ENCODE measurements around the gene DYSF.

DYSF gene

GRCh38 chr2:71492112-71492511, 38.8 kb downstream of the DYSF start:
- H3K4me3 ChIP-seq (ENCODE audit: low read depth, low read length), result no peak overlapping the region
- TF ChIP-seq CTCF (IDR thresholded peaks at IDR 0.05; ENCODE audit: borderline replicate concordance, insufficient read depth, low read depth, low read length), result no peak

- TF ChIP-seq CTCF (IDR thresholded peaks at IDR 0.05; ENCODE audit: borderline replicate concordance, insufficient read depth, low read depth, low read length), result no peak
- no peak overlapping the region for H3K4me3 ChIP-seq (ENCODE audit: low read depth, low read length)
Measured at GRCh38 chr2:71494091-71494490, 40.7 kb downstream of the DYSF start.

GRCh38 chr2:71494523-71495155, 41.3 kb downstream of the DYSF start:
- no peak for TF ChIP-seq CTCF (IDR thresholded peaks at IDR 0.05; ENCODE audit: borderline replicate concordance, insufficient read depth, low read depth, low read length)
- H3K4me3 ChIP-seq (ENCODE audit: low read depth, low read length), result no peak overlapping the region

GRCh38 chr2:71496156-71496770, 42.9 kb downstream of the DYSF start:
- H3K4me3 ChIP-seq (ENCODE audit: low read depth, low read length), result no peak overlapping the region
- TF ChIP-seq CTCF (IDR thresholded peaks at IDR 0.05; ENCODE audit: borderline replicate concordance, insufficient read depth, low read depth, low read length), result no peak

GRCh38 chr2:71498261-71498701, 44.9 kb downstream of the DYSF start:
- TF ChIP-seq CTCF (IDR thresholded peaks at IDR 0.05; ENCODE audit: borderline replicate concordance, insufficient read depth, low read depth, low read length), result no peak
- no peak overlapping the region for H3K4me3 ChIP-seq (ENCODE audit: low read depth, low read length)

GRCh38 chr2:71499691-71500090, 46.3 kb downstream of the DYSF start:
- no peak for TF ChIP-seq CTCF (IDR thresholded peaks at IDR 0.05; ENCODE audit: borderline replicate concordance, insufficient read depth, low read depth, low read length)

More at GRCh38 chr2:71499691-71500090, 46.3 kb downstream of the DYSF start:
- H3K4me3 ChIP-seq (ENCODE audit: low read depth, low read length), result no peak overlapping the region

Data from GM12875 (cell line).